ENCODE results near the gene SRCAP. TPM values are rescaled to one million over a fixed set of nuclear protein-coding genes. Genes with fewer than 3 reads are reported as not detected.
"Not testable (repeated sequence)": the region's sequence is repeated elsewhere in the genome, so short reads cannot be mapped to it uniquely, and the experiment has no call there.

Gene SRCAP
- total RNA-seq, 4 donors from 2014 or later = 20.6 to 57.4 (median 36.0) TPM

DNA sequence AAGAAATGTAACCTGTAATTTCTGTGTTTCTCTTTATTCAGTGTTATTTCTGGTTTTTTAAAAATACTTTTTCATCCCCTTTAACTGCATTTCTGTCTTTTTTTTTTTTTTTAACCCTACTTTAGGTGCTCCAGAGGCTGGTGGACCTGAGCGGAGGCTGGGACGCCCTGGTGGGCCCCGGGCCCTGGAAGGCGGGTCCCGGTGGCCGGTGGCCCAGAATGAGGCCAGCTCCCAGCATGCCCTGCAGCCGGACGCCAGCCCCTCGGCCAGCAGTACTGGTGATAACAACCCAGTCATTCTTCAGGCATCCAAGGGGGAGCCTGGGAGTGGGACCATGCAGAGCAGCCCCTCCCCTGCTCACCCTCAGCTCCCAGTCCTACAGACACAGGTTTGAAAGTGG lies 1.5 kb downstream of the SRCAP start:
- Histone ChIP-seq H3K36me3 (peaks cover 9 to 58% of the 10 kb centered on the region in 2 donors), H3K27ac (peak overlapping the region in 1 of 4 donors; percentile 3), H3K9me3 (no peaks in the 10 kb centered on the region), H3K27me3 (no peaks in the 10 kb centered on the region), H3K4me3 (no peak overlapping the region), H3K4me1 (peaks cover 0 to 29% (median 14%) of the 10 kb centered on the region in 3 donors)
- TF ChIP-seq POLR2A (IDR thresholded peaks at IDR 0.05) (no peak), POLR2AphosphoS5 (IDR thresholded peaks at IDR 0.05) (no peak), EP300 (IDR thresholded peaks at IDR 0.05) (no peak)
- TF ChIP-seq, protein P1, sequence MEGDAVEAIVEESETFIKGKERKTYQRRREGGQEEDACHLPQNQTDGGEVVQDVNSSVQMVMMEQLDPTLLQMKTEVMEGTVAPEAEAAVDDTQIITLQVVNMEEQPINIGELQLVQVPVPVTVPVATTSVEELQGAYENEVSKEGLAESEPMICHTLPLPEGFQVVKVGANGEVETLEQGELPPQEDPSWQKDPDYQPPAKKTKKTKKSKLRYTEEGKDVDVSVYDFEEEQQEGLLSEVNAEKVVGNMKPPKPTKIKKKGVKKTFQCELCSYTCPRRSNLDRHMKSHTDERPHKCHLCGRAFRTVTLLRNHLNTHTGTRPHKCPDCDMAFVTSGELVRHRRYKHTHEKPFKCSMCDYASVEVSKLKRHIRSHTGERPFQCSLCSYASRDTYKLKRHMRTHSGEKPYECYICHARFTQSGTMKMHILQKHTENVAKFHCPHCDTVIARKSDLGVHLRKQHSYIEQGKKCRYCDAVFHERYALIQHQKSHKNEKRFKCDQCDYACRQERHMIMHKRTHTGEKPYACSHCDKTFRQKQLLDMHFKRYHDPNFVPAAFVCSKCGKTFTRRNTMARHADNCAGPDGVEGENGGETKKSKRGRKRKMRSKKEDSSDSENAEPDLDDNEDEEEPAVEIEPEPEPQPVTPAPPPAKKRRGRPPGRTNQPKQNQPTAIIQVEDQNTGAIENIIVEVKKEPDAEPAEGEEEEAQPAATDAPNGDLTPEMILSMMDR (IDR thresholded peaks at IDR 0.05) = no peak
- no peak for ATAC-seq
- no CpG with 5 or more reads among the region's 9 CpGs for WGBS, 2 donors (ENCODE audit: low coverage in 1 of 2)

DNA sequence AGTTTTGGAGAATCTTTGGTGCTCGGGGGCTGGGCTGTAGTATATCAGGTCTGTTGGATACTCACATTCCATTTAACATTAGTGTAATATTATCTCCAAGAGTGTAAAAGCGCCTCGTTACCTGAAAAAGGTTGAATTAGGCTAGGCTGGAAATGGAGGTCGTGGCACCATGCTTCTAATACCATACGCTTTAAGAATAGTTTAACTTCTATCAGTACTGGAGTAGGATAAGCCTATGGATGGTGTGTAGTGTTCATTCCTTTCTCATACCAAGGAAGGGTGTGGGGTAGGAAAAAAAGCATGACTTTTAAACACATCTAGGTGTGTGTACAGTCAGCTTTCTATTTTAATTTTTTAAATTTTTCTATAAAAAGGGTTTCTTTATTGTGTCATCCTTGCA lies 2.0 kb downstream of the SRCAP start:
- peaks cover 9 to 63% of the 10 kb centered on the region in 2 donors for H3K36me3 ChIP-seq
- peaks cover 0 to 29% (median 14%) of the 10 kb centered on the region in 3 donors for H3K4me1 ChIP-seq
- no peaks in the 10 kb centered on the region for H3K9me3 ChIP-seq
- 83 to 86% methylated on average over 2 to 5 of the region's 5 CpGs for WGBS, 2 donors (ENCODE audit: low coverage in 1 of 2)
- no peak overlapping the region for H3K27ac ChIP-seq
- TF ChIP-seq EP300 (IDR thresholded peaks at IDR 0.05) (no peak), POLR2A (IDR thresholded peaks at IDR 0.05) (no peak), POLR2AphosphoS5 (IDR thresholded peaks at IDR 0.05) (no peak)
- TF ChIP-seq, protein P1 (IDR thresholded peaks at IDR 0.05) = no peak
- no peaks in the 10 kb centered on the region for H3K27me3 ChIP-seq
- no peak overlapping the region for H3K4me3 ChIP-seq
- ATAC-seq = no peak

DNA sequence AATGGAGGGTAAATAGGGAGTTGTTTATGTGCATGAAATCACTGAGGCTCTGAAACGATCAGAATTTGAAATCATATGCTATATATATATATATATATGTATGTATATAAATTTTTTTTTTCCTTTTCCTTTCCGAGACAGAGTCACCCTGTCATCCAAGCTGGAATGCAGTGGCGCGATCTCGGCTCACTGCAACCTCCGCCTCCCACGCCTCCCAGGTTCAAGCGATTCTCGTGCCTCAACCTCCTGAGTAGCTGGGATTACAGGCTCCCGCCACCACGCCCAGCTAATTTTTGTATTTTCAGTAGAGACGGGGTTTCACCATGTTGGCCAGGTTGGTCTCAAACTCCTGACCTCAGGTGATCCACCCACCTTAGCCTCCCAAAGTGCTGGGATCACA lies 4.1 kb downstream of the SRCAP start:
- not testable (repeated sequence) for H3K27ac ChIP-seq, H3K9me3 ChIP-seq, H3K4me3 ChIP-seq, ATAC-seq, H3K27me3 ChIP-seq
- WGBS, 2 donors (ENCODE audit: low coverage in 1 of 2) = 71 to 91% methylated on average over 7 to 12 of the region's 12 CpGs
- peaks cover 0 to 22% (median 14%) of the 10 kb centered on the region in 3 donors for H3K4me1 ChIP-seq
- H3K36me3 ChIP-seq = peaks cover 14 to 84% of the 10 kb centered on the region in 2 donors

DNA sequence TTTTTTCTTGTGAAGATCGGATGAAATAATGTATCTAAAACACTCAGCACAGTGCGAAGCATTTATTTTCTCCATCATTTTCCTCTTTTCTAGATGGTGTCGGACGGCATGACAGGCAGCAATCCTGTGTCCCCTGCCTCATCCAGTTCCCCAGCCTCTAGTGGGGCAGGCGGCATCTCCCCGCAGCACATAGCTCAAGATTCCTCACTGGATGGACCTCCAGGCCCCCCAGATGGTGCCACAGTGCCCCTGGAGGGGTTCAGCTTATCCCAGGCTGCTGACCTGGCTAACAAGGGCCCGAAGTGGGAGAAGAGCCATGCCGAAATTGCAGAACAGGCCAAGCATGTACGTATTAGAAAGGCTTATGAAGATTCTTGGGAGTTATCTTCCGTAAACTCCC lies 5.0 kb downstream of the SRCAP start:
- peaks cover 14 to 93% of the 10 kb centered on the region in 2 donors for H3K36me3 ChIP-seq
- TF ChIP-seq POLR2A (IDR thresholded peaks at IDR 0.05) (no peak), POLR2AphosphoS5 (IDR thresholded peaks at IDR 0.05) (no peak), EP300 (IDR thresholded peaks at IDR 0.05) (no peak)
- TF ChIP-seq, protein P1 (IDR thresholded peaks at IDR 0.05) = no peak
- WGBS, 2 donors (ENCODE audit: low coverage in 1 of 2) = 90 to 98% methylated on average over 6 to 8 of the region's 10 CpGs

DNA sequence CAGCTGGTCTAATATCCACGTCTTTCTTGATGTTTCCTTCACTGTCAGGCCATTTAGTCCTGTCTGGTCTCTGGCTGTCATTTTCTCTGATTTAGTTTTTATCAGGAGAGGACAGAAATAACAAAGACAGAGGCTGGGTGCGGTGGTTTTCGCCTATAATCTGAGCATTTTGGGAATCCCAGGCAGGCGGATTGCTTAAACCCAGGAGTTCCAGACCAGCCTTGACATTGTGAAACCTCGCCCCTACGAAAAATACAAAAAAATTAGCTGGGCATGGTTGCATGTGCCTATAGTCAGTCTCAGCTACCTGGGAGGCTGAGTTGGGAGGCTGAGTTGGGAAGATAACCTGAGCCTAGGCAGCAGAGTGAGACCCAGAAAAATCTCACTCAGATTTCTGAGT lies 7.1 kb downstream of the SRCAP start:
- H3K4me1 ChIP-seq = peaks cover 0 to 3% (median 0%) of the 10 kb centered on the region in 3 donors
- no peak overlapping the region for H3K4me3 ChIP-seq

More for the DNA sequence above, 5.0 kb downstream of the SRCAP start:
- H3K27ac ChIP-seq = no peak overlapping the region
- H3K4me3 ChIP-seq = no peak overlapping the region
- H3K27me3 ChIP-seq = no peaks in the 10 kb centered on the region
- ATAC-seq = no peak
- no peaks in the 10 kb centered on the region for H3K9me3 ChIP-seq
- H3K4me1 ChIP-seq = peaks cover 0 to 22% (median 14%) of the 10 kb centered on the region in 3 donors

More for the DNA sequence above, 7.1 kb downstream of the SRCAP start:
- H3K27me3 ChIP-seq = no peaks in the 10 kb centered on the region
- peaks cover 23 to 100% of the 10 kb centered on the region in 2 donors for H3K36me3 ChIP-seq
- no peak overlapping the region for H3K27ac ChIP-seq
- WGBS, 2 donors (ENCODE audit: low coverage in 1 of 2) = 94 to 100% methylated on average over 1 to 5 of the region's 6 CpGs
- TF ChIP-seq EP300 (IDR thresholded peaks at IDR 0.05) = no peak
- TF ChIP-seq POLR2A (IDR thresholded peaks at IDR 0.05) = no peak
- TF ChIP-seq, protein P1 (IDR thresholded peaks at IDR 0.05) = no peak
- TF ChIP-seq POLR2AphosphoS5 (IDR thresholded peaks at IDR 0.05) = no peak
- no peaks in the 10 kb centered on the region for H3K9me3 ChIP-seq
- no peak for ATAC-seq
